Tibial nerve (tissue), 3 donors: ENCODE results near the gene RAB3B.

Experiments used
- POLR2A ChIP-seq, 2 donors: fragments of 450-650 bp; IDR thresholded peaks; one replicate each; pipeline ENCODE4 v1.6.1; 2017; ENCODE audit warnings: antibody characterized with exemption in 2 of 2, mild to moderate bottlenecking in 2 of 2, moderate library complexity in 2 of 2
- TF ChIP-seq, protein P1 (sequence below), 5 experiments: fragments of 200-600 bp in 3 of 5; fragments of 450-650 bp in 2 of 5; sonication (generic) in 3 of 5; IDR thresholded peaks; one replicate each; pipeline ENCODE4 v1.5.1; 2016 to 2019; ENCODE audit warnings: antibody characterized with exemption in 5 of 5, mild to moderate bottlenecking in 3 of 5, moderate library complexity in 2 of 5

DNA sequence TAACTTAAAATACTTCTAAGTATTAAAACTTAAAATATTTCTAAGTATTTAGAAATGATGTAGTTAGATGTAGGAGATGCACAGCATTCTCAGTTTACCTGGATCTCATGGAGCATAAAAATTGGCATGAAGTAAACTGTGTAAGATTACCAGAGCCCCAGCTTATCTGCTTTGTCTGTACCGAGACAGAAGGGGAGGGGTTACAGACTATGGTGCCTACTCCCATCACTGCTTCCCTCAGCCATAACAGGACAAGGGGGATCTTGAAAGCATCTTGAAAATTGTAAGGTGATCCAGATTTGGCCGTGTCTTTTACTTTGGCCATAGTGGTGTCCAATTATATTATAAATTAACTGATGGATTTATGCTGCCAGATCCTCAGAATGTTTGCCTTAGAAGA is 130.8 kb downstream of the RAB3B start:
- TF ChIP-seq, protein P1, sequence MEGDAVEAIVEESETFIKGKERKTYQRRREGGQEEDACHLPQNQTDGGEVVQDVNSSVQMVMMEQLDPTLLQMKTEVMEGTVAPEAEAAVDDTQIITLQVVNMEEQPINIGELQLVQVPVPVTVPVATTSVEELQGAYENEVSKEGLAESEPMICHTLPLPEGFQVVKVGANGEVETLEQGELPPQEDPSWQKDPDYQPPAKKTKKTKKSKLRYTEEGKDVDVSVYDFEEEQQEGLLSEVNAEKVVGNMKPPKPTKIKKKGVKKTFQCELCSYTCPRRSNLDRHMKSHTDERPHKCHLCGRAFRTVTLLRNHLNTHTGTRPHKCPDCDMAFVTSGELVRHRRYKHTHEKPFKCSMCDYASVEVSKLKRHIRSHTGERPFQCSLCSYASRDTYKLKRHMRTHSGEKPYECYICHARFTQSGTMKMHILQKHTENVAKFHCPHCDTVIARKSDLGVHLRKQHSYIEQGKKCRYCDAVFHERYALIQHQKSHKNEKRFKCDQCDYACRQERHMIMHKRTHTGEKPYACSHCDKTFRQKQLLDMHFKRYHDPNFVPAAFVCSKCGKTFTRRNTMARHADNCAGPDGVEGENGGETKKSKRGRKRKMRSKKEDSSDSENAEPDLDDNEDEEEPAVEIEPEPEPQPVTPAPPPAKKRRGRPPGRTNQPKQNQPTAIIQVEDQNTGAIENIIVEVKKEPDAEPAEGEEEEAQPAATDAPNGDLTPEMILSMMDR (IDR thresholded peaks at IDR 0.05): no peak
- TF ChIP-seq POLR2A (IDR thresholded peaks at IDR 0.05): no peak
